Skeletal muscle satellite cell (primary cell): ENCODE results near the gene DDX10.

ENCODE experiments used
- H3K27me3 ChIP-seq: 2 replicates; pipeline ENCODE4 v1.7.0; 2013; ENCODE audit warnings: low read length; ENCODE audit not compliant: control insufficient read depth, insufficient read depth
- H3K36me3 ChIP-seq: 2 replicates; pipeline ENCODE4 v1.7.0; 2013; ENCODE audit warnings: mild to moderate bottlenecking, control low read depth, low read length; ENCODE audit not compliant: insufficient read depth
- H3K4me1 ChIP-seq: 2 replicates; pipeline ENCODE4 v1.7.0; 2013; ENCODE audit warnings: low read length; ENCODE audit not compliant: control insufficient read depth, insufficient read depth
- H3K4me2 ChIP-seq: 2 replicates; pipeline ENCODE4 v1.7.0; 2013; ENCODE audit warnings: mild to moderate bottlenecking, low read length
- H3K4me3 ChIP-seq: 2 replicates; pipeline ENCODE4 v1.7.0; 2013; ENCODE audit warnings: low read length
- H3K9ac ChIP-seq: 2 replicates; pipeline ENCODE4 v1.7.0; 2013; ENCODE audit warnings: mild to moderate bottlenecking, low read depth, low read length, moderate library complexity
- H3K9me3 ChIP-seq: replicated peaks from 2 replicates; pipeline ENCODE4 v1.7.0; 2013; ENCODE audit warnings: mild to moderate bottlenecking, control low read depth, low read length

DDX10 gene

DNA sequence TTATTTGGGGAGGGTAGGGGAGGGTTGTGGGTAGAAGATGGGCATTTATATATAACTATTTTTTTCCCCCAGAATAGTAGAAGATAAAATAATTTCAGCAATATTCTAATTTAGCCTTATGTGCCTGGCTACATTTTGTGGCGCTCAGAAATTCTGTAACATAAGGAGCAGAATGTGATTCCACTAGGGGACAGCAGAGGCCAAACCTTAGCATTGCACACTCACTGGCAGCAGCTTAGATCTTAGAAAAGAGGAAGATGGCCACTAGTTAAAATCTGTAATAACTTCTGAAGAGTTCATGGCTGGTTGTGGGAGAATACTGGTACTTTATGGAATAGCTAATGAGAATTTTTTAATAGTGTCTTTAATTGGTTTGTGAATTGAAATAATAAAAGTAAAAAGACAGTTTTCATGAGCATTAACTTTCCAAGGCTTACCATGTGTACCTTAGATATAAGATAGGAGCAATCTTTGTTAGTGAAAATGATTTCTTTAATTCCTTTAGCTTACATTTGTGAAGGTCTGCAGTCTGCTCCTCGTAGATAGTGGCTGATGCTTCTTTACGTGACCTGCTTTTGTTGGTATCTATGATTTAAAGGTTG is 33.1 kb downstream of the DDX10 start:
- Histone ChIP-seq H3K36me3 (peaks cover 16% of the 10 kb centered on the region), H3K4me2 (no peak overlapping the region), H3K9ac (no peak overlapping the region), H3K4me3 (no peak overlapping the region), H3K27me3 (no peaks in the 10 kb centered on the region), H3K9me3 (no peaks in the 10 kb centered on the region), H3K4me1 (peaks cover 20% of the 10 kb centered on the region)

DNA sequence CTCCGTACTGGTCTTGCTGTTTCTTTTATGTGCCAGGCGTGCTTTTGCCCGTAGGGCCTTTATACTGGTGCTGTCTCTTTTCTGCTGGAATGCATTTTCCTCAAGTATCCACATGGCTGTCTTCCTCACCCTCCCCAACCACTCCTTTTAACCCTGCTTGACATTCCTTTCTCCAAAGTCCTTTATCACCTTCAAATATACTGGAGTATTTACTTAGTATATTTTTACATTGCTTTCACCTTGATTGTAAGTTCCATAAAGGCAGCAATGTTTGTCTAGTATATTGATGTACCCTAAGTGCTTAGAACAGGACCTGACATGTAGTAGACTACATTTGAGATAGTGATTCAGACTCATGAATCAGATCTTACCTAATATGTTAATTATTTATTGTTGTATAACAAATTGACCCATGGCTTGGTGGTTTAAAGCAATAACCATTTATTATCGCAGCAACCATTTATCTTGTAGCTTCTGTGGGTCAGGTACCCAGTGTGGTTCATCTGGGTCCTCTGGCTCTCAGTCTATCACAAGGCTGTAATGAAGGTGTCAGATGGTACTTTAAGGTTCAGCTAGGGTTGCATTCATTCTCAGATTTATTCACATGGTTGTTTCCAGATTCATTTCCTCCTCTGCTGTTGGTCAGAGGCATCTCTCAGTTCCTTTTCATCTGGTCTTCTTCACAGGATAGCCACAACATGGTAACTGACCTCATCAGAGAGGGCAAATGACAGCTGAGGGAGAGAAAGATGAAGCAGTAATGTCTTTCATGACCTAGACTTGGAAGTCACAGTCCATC is 34.2 kb downstream of the DDX10 start:
- Histone ChIP-seq H3K27me3 (no peaks in the 10 kb centered on the region), H3K9me3 (no peaks in the 10 kb centered on the region), H3K36me3 (peaks cover 13% of the 10 kb centered on the region), H3K4me2 (no peak overlapping the region), H3K4me3 (no peak overlapping the region), H3K4me1 (peaks cover 12% of the 10 kb centered on the region), H3K9ac (no peak overlapping the region)

DNA sequence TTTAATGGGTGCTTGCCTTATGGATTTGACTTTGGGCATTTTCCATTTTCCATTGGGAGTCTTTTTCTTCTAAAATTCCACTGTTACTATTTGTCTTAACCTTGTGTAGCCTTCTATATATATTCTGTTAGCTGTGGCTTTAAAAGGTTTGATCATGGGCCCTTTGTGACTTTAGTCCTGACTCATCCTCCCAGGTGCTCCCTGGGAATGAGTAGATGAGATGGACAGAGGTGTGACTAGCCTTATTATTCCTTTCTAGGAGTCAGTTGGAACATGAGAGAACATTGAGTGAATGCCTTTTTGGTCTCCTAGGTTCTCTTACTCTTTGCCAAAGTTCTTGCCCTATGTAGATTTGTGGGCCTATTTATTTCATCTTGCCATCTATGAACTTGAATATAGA is 39.0 kb downstream of the DDX10 start:
- Histone ChIP-seq H3K9ac (no peak overlapping the region), H3K4me3 (no peak overlapping the region), H3K4me1 (peaks cover 4% of the 10 kb centered on the region), H3K9me3 (peaks cover 5% of the 10 kb centered on the region), H3K27me3 (no peaks in the 10 kb centered on the region), H3K4me2 (no peak overlapping the region), H3K36me3 (peaks cover 37% of the 10 kb centered on the region)

DNA sequence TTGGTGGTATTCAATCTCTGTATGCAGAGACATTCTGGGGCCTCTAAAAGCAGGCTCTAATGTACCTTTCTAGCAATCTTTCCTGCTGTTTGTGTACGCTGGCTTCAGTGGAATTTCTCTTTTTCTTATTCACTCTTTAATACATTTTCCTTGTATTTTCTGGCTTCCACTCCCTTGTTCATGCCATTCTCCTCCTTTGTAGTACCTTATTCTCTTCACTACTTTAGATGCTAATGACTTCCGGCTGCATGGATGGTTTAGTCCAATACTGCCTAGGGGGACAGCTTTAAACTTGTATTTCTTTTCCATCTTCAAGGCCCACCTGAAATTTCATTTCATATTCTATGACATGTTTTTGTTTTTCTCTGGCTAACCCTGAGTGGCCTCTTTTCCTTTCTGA is 40.2 kb downstream of the DDX10 start:
- Histone ChIP-seq H3K9me3 (peaks cover 5% of the 10 kb centered on the region), H3K4me2 (no peak overlapping the region), H3K4me1 (no peaks in the 10 kb centered on the region), H3K9ac (no peak overlapping the region), H3K36me3 (peaks cover 29% of the 10 kb centered on the region), H3K27me3 (no peaks in the 10 kb centered on the region), H3K4me3 (no peak overlapping the region)

DNA sequence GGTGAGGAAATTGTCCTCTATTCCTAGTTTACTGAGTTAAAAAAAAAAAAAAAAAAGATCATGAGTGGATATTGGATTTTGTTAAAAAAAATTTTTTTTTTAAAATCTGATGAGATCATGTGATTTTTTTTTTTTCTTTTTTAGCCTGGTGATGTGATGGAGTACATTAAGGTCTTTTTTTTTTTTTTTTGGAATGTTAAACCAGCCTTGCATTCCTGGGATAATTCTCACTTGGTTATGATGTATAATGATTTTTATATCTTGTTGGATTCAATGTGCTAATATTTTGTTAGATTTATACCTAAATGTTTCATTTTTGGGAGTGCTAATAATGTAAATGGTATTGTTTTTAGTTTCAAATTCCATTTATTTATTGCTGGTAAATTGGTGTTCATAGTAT is 43.3 kb downstream of the DDX10 start:
- no peaks in the 10 kb centered on the region for H3K27me3 ChIP-seq
- peaks cover 4% of the 10 kb centered on the region for H3K4me1 ChIP-seq
- H3K4me3 ChIP-seq: no peak overlapping the region
- no peak overlapping the region for H3K9ac ChIP-seq
- H3K9me3 ChIP-seq: peaks cover 5% of the 10 kb centered on the region
- H3K4me2 ChIP-seq: no peak overlapping the region
- H3K36me3 ChIP-seq: peaks cover 36% of the 10 kb centered on the region

DNA sequence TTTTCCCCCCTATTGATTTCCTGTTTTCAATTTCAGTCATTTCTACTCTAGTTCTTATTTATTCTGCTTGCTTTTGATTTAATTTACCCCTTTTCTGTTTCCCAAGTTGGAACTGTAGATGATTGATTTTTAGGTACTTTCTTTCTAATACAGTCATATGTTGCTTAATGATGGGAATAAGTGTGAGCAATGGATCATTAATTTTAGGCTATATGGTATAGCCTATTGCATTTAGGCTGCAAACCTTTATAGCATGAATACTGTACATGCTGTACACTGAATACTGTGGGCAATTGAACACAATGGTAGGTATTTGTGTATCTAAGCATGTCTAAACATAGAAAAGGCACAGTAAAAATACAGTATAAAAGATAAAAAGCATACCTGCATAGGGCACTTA is 44.9 kb downstream of the DDX10 start:
- H3K4me1 ChIP-seq: peaks cover 11% of the 10 kb centered on the region
- no peak overlapping the region for H3K4me2 ChIP-seq
- H3K9me3 ChIP-seq: peaks cover 5% of the 10 kb centered on the region
- H3K27me3 ChIP-seq: no peaks in the 10 kb centered on the region
- H3K9ac ChIP-seq: no peak overlapping the region
- H3K36me3 ChIP-seq: peaks cover 38% of the 10 kb centered on the region
- H3K4me3 ChIP-seq: no peak overlapping the region

DNA sequence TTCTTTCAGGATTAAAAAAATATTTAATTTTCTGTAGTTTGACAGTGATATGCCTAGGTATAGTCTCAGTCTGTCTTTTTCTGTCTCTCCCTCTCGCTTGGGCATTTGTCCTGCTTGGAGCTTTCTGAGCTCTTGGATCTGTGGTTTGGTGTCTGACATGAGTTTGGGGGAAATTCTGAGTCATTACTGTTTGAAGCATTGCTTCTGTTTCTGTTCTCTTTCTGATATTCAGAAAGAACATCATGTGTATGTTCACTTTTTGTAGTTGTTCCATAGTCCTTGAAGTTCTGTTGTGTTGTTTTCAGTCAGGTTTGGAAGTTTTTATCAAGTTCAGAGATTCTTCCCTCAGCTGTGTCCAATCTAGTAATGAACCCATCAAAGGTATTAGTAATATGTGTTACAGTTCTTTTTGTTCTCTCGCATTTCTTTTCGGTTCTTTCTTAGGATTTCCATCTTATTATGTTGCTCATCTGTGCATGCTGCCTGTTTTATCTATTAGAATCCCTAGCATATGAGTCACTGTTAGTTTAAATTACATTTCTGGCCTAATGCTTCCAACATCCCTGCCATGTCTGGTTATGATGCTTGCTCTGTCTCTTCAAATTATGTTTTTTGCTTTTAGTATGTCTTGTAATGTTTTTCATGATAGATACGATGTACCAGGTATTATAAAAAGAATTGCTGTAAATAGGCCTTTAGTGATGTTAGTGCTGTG is 48.4 kb downstream of the DDX10 start:
- peaks cover 11% of the 10 kb centered on the region for H3K4me1 ChIP-seq
- H3K4me2 ChIP-seq: no peak overlapping the region
- H3K9ac ChIP-seq: no peak overlapping the region
- no peak overlapping the region for H3K4me3 ChIP-seq
- H3K9me3 ChIP-seq: no peaks in the 10 kb centered on the region
- no peaks in the 10 kb centered on the region for H3K27me3 ChIP-seq
- H3K36me3 ChIP-seq: peaks cover 24% of the 10 kb centered on the region

DNA sequence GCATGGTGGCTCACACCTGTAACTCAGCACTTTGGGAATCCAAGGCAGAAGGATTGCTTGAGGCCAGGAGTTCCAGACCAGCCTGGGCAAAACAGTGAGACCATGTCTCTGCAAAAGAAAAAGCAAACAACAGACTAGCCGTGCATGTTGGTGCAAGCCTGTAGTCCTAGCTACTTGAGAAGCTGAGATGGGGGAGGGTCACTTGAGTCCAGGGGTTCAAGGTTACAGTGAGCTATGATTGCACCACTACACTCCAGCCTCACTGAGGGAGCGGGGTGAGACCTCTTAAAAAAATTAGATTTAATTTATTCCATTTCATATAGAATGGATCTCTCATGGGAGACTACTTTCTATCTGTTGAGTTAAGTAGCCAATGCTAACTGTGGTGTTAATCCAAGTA is 50.4 kb downstream of the DDX10 start:
- H3K9me3 ChIP-seq: no peaks in the 10 kb centered on the region
- H3K4me3 ChIP-seq: no peak overlapping the region
- no peaks in the 10 kb centered on the region for H3K27me3 ChIP-seq
- peaks cover 21% of the 10 kb centered on the region for H3K36me3 ChIP-seq
- H3K9ac ChIP-seq: no peak overlapping the region
- no peak overlapping the region for H3K4me2 ChIP-seq
- H3K4me1 ChIP-seq: peaks cover 11% of the 10 kb centered on the region

DNA sequence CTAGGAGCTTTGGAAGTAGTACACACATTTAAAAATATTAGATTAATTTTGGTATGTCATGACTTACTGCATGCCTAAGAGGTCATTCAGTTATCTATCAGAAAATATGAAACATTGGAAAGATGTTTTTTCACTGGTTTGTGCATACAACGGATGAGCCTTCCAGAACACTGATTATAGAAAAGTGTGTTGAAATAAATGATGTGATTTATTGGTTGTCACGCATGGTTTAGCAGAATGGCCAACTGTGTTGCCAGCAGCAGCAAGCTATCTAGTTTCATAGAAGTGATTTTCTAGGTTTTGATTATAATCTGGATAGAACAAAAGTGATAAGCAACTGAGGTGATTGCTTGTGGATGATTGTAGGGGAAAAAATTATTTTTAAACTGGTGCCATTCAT is 53.6 kb downstream of the DDX10 start:
- no peaks in the 10 kb centered on the region for H3K9me3 ChIP-seq
- peaks cover 4% of the 10 kb centered on the region for H3K4me1 ChIP-seq
- no peak overlapping the region for H3K4me2 ChIP-seq
- no peaks in the 10 kb centered on the region for H3K27me3 ChIP-seq
- H3K4me3 ChIP-seq: no peak overlapping the region
- H3K36me3 ChIP-seq: peaks cover 20% of the 10 kb centered on the region
- H3K9ac ChIP-seq: no peak overlapping the region

DNA sequence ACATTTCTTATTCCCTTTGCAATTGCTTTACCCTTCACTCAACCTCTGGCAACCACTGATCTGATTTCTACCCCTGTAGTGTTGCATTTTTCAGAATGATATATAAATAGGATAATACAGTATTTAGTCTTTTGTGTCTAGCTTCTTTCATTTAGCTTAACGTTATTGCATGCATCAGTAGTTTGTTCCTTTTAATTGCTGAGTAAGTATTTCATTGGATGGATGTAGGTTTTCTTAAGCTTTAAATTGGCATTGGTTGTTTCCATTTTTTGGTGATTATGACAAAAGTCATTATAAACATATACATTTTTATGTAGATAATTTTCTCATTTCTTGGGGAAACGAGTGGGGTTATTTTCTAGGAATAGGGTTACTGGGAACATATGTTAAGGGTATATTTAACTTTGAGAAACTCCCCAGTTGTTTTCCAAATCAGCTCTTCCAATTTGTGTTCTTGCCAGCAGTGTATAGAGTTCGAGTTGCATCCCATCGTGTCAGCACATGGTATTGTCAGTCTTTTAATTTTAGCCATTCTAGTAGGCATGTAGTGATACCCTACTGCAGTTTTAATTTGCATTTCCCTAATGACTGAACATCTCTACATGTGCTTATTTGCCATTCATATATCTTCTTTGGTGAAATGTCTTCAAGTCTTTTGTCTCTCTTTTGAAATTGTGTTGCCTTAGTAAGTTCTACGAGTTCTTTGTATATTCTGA is 60.3 kb downstream of the DDX10 start:
- peaks cover 11% of the 10 kb centered on the region for H3K36me3 ChIP-seq
- H3K4me3 ChIP-seq: no peak overlapping the region
- no peaks in the 10 kb centered on the region for H3K27me3 ChIP-seq
- no peak overlapping the region for H3K9ac ChIP-seq
- no peak overlapping the region for H3K4me2 ChIP-seq
- H3K9me3 ChIP-seq: no peaks in the 10 kb centered on the region
- H3K4me1 ChIP-seq: peaks cover 3% of the 10 kb centered on the region

DNA sequence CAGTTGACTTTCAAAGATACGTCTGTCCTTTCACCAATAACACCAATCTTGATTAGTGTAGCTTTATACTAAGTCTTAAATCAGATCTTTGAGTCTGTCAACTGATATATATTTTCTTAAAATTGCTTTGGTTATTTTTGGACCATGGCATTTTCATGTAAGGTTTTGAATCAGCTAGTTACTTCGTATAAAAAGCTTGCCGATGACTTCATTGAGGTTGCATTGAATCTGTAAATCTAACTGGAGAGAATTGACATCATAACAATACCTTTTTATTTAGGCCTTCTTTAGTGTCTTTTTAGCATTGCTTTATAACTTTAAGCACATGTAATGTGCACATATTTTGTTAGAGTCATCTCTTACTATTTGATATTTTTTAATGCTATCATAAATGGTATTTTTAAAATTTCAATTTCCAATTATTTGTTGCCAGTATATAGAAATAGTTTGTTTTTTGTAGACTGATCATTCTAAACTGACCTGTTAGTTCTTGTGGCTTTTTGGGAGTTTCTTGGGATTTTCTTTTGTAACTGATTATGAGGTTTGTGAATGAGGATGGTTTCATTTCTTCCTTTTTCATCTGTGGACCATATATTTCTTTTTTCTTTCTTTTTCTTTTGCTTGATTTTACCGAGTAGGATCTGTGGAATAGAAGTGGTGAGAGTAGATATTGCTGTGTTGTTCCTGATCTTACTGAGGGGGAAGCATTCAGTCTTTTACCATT is 61.4 kb downstream of the DDX10 start:
- Histone ChIP-seq H3K9me3 (no peaks in the 10 kb centered on the region), H3K4me2 (no peak overlapping the region), H3K9ac (no peak overlapping the region), H3K4me1 (peaks cover 3% of the 10 kb centered on the region), H3K4me3 (no peak overlapping the region), H3K36me3 (peaks cover 10% of the 10 kb centered on the region), H3K27me3 (no peaks in the 10 kb centered on the region)
